ENCODE measurements around the gene CHCHD6.

Gene CHCHD6

DNA sequence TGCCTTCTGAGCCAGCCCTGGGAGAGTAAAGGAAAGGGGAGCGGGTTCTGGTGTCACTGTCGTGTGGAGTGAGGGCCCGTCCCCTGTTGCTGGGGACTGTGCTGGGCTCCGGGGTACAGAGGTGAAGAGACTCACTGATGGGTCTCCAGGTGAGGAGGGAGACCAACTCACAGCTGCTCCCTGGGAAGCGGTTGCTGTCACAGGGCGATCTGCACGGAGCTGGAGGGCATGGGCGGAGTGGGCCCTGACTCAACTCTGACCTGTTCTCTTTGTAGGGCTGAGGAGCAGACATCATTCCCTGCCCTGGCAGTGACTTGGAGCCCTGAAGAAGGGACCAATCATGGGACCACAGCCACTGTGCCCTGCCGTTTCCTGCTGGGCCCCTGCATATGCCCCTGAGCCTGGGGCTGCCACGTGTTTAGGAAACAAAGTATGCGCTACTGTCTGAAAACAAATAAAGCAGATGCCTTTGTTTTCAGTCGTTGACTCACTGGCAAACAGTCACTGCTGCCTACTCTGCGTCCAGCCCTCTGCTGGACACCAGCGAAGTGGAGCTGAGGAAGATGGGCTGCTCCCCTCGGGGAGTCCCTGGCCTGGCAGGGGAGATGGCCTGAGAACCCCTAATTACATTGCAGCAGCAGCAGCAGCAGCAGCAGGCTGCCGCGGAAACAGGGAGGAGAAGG is 256.0 kb downstream of the CHCHD6 start:
- no peak for DNase-seq
- ATAC-seq = no peak

DNA sequence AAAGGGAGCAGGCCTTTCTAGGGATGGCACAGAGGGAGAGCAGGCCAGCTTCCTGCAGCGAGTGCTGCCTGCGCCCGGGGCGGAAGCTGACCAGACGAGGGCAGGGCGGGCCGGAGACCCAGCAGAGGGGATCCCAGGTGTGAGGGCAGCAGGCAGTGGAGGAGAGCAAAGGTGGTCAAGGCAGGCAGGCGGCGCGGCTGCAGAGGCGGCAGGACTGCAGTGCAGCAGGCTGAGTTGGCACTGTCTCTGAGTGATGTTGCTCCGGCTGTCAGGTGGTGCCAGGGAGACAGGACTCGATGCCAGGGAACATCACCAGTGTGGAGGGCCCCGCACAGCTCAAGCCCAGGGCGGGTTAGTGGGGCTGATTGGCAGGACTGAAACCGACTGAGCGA is 256.6 kb downstream of the CHCHD6 start:
- ATAC-seq (no peak), DNase-seq (no peak)

DNA sequence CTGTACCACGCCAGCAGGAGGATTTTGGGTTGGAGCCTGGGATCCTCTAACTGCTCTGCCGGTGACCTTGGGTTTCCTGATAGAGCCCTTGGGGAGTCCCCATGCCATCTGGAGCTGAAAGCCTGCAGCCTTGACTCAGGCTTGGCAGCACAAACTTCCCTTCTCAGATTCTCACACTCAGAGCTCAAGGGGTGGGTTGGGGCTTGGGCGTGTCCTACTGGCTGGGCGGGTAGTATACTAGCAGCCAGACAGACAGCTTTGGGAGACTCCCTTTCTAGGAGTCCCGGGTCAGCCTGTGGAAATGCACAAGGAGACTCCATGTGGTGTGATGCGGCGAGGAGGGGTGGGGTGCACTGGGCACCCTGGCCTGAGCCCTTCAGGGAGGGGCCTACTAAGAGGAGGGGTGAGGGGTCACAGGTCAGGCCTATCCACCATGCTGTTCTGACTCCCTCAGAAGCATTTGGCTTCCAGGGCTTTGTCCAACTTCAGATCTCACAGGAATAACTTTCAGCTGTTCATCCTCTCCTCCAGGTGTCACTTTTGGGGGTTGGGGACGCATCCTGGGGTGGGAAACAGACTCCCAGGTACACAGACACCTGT is 257.3 kb downstream of the CHCHD6 start:
- no peak for DNase-seq
- no peak for ATAC-seq

DNA sequence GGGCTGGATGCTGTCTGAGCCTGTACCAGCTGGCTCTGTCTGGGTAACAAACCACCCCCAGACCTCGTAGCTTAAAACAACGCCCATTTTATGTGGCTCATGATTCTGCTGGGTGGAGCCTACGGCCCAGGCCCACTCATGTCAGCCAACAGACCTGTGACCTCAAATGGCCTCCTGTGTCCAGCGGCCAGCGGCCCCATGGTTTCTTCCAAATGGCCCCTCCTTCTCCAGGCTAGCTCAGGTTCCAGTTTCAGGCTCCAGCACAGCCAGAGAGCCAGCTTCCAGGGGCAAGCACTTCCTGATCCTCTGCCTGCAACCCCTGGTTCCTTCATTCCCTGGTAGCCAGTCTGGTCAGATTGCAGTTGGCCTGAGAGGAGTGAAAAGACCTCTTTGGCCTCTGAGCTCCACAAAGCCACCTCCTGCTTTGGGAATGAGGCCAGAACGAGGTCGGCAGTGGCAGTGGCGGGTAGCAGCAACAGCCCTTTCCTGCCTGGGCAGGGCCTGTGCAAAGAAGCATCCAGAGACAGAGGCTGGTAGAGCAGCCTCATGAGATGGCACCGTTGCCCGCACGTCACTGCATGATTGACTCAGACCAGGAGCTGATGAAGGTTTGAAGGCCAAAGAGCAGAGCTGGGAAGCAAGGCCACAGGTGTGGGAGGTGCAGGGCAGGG is 257.9 kb downstream of the CHCHD6 start:
- DNase-seq (no peak), ATAC-seq (no peak)

DNA sequence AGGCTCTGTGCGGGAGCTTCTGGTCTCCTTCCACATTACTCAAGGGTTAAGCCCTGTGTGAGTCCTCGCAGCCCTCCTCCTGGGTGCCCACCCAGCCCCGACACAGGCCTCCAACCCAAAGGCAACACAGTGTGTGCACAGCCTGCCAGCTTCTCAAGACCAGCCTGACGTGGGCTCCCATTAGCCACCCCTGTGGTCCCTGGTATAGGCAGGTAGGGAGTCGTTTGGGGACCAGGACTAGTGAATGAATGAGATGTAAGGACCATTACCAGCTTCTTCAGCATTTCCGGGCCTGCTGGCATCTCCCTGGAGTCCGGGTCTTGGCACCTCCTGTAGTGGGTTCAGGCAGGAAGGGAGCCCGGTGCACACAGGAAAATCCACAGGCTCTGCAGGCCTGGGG is 258.7 kb downstream of the CHCHD6 start:
- no peak for ATAC-seq
- DNase-seq = no peak

DNA sequence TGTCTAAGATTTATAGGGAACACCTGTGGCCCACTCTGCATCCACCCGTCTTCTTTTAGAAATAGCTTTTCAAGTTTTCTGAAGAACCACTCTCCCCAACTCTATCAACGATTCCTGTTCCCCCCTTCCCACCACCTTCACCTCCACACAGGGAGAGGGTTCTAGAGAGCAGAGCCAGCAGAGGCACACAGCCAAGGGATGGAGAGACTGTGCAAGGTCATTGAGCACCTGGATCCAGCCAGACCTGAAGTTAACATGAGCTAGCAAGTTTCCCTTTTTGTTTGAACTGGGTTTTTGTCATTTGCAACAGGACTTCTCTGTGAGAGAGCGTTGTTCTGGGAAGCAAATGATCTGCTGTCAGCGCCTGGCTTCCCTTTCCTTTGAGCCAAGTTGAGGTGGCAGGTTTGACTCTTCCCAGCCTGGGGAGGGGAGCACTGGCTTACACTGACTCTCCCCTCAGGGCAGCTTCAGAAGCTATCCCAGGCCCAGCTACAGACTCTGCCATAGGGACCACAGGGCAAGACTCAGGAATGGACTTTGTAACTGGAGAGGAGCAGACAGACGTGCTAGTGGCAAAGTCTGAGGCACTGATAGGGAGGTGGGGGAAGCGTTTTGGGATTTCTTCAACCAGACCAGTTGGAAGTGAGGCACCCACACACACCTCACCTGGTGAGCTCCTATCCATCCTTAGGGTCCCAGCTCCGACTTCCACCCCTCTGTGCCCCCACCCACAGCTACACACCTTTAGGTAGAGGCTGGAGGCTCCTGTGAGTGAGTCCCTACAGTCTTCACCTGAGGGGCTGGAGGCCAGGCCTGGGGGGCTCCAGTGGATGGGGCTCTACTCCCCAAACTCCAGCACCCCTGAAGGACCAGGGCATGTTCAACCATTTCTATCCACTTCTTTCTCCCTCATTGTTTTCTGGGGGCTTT is 259.5 kb downstream of the CHCHD6 start:
- DNase-seq (no peak), ATAC-seq (no peak)

DNA sequence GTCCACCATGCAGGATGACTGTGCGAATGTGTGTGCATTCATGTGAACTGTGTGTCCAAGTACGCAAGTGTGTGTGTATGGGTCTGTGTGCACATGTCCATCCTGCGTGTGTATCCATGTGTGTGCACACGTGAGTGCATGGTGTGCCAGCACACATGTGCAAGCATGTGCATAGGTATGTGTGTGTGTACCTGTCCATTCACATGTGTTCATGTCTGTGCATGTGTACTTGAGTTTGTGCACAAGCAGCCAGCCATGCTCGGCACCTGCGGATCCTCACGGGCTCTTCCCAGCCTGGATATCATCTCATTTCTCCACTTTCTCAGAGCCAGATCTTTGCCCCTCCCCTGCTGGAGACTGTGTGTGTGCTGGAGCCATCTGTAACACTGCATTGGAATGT is 260.2 kb downstream of the CHCHD6 start:
- ATAC-seq (no peak), DNase-seq (no peak)

DNA sequence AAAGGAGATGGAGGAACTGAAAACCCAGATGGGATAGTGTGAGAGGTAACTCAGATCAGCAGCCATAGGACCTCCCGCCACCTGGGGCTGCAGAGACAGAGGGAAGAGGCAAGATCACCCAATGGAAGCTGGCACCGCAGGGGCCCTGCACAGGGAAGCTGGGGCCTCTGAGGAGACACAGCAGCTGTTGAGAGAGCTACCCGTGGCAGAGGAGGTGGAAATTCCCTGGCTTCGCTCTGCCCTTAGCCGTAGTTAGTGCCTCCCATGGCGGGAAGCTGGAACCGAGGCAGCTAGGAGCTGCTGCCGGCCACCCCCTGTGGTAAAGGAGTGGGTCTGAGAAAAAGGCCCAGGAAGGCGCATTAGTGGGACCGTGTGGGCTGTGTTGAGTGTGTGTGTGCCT is 260.9 kb downstream of the CHCHD6 start:
- ATAC-seq = no peak
- DNase-seq = no peak

DNA sequence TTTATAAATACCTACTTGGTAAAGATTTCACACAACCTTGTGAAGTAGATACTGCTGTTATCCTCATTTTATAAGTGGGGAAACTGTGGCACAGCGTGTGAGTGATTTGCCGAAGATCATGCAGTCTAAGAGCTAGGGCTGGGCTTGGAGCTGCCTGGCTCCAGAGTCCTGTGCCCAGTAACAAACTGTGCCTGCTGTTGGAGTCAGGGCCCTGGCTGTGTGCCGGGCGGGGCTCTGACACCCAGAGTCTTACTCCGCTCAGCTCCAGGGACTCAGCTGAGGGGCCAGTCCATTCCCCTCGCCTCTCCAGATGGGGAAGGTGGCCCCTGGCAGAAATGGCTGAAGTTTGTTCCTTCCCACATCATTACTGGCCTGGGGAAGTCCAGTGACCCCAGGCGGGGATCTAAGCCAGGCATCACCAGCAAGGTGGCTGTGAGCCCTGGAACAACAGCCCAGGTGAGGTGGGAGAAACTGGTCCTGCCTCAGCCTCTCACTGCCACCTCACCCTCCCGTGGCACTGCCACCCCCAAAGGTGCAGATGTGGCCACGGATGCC is 261.6 kb downstream of the CHCHD6 start:
- ATAC-seq (no peak), DNase-seq (no peak)

DNA sequence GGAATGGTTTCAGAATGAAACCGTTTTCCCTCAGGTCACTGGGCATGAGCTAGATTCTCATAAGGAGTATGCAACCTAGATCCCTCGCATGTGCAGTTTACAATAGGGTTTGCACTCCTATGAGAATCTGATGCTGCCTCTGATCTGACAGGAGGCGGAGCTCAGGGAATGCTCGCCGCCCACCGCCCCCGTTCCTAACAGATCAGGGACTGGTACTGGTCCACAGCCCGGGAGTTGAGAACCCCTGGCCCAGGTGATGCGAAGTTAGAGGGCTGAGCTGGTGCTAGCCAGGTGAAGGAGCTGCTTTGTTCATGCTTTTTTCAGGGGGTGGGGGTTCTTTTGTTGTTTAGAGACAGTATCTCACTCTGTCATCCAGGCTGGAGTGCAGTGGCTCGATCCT is 263.3 kb downstream of the CHCHD6 start:
- DNase-seq (no peak), ATAC-seq (no peak)

DNA sequence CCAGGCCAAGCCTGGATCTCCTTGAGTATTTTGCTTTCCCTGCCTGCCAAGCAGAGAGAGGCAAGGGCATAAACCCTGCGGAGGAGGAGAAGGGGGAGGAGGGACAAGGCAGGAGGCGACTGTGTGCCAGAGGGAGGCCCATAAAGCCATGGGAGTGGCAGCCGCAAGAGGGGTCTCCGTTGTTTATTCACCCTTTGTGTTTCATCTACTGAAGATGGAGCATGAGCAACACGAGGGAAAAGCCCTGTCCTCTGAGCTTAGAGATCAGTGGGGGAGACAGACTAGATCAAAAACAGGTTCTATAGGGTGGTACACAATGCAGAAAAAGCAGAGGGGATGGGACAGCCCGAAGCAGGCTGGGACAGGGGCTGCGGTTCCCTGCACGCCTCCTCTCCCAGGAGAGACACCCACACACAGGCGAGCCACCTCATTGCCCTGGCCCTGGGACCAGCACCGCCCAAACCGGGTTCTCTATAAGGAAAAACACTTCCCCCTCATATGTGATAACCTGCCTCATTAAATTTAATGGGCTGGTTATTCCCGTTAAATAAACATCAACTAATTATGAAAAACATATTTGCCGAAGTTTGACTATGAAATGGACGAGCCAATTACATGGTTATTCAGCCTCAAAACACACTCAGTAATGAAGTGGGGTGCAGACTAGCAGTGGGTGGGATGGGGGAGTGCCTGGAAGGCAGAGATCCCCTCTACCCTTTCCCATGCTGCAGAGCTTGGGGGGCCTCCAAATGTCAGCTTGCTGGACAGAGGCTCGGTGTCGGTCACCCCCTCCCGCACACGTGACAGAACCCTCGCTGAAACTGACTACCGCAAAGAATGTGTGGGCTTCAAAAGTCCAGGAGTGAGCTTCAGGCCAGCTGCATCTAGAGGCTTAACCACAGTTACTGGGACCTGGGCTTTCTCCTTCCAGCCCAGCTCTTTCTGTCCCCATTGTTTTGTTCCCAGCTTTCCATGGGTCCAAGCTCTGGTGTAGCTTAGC is 264.7 kb downstream of the CHCHD6 start:
- ATAC-seq (no peak), DNase-seq (no peak)

DNA sequence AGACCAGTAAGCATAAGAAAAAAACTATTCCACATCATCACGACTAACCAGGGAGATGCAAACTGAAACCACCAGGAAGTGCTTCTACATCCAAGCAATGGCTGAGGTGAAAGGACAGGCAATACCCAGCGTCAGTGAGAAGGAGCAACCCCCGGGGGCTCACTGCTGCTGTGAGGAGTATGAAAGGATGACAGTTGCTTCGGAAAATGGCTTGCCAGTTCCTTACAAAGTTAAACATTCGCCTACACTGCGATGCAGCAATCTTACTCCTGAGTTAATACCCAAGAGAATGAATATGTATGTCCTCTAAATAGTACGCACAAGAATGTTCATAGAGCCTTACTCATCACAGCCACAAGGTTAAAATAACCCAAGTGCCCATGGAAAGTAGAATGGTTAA is 265.5 kb downstream of the CHCHD6 start:
- ATAC-seq = no peak
- no peak for DNase-seq

DNA sequence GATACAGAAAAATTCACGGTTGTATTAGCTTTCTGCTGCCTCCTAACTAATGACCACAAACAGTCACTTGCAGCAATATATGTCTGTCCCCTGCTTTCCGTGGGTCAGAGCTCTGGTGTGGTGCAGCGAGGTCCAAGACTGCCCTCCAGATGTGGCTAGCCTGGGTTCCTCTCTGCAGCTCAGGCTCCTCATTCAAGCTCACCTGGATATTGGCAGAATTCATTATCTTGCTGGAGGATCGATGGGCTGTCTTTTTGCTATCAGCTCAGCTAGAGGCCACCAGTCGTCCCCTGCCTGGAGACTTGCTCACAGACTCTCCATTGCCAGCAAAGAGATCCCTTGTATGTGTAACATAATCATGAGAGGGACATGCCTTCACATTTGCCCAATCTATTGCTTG is 266.1 kb downstream of the CHCHD6 start:
- DNase-seq (no peak), ATAC-seq (no peak)

DNA sequence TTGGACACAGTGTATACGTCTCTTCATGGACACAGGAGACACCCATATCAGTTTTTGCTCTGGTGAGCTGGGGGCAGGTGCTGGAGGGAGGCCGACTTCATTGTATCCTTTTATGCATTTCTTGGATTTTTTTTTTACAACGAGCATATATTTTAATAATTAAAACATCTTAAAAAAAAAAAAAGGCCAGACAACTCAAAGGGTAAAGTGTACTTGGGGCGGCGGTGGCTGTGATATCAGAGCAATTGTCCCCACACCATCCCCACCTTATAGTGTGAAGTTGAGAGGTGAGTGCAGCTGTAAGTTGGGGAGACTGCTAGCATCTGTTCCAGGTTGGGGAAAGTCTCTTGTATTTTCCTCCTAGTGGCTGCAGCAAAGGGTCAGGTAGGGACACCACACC is 266.9 kb downstream of the CHCHD6 start:
- ATAC-seq (no peak), DNase-seq (no peak)

DNA sequence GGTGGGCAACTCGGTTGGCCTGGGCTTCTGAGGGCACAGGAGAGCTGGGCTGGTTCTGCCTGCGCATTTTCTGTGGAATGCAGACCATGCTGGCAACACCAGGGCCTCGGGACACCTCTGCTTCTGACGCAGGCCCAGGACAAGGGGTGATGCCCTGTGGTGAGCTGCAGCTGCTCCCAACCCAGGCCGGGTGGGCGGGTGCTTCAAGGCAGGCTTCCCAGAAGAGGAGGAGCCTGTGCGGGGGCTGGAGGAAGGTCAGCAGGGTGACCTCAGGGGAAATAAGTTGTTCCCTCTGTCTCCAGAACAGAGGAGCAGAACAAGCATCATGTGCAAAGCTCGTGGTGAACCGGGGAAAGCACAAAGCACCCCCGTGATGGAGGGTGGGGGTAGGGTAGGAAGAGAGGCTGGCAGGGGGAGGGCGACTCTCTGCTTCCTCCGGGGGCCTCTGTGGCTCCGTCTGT is 267.9 kb downstream of the CHCHD6 start:
- ATAC-seq (no peak), DNase-seq (no peak)

DNA sequence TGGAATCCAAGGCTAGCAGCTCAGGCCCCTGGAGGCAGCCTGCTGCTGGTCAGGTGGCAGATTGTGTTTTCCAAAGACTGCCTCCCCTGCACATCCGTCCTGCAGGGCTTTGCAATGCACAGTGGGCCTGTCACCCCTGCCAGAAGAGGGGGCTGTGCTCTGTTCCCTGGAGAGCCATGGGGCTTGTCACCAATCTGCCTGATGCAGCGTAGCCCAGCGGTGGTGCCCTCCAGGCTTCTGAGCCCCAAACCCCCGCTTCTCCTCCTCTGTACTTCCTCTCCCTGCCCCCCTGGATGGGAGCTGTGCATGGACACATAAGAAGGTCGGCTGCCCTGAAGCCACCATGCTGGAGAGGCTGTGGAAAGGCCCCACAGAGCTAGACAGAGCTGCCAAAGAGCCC is 268.8 kb downstream of the CHCHD6 start:
- no peak for DNase-seq
- ATAC-seq = no peak

DNA sequence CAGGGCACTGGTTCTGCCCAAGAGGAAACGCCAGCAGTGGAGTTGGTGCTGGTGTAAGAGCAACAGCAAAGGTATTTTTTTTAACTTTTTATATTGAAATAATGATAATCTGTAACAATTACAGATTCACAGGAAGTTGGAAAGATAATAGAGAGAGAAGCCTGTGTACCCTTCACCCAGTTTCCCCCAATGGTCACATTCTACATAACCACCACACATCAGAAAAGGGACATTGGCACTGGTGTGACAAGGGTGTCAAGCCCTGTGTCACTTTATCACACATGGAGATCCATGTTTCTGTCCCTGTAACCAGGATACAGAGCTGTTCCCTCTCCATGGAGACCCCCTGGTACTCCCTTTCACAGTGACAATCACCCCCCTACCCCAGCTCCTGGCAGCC is 269.8 kb downstream of the CHCHD6 start:
- ATAC-seq = no peak
- DNase-seq = no peak

DNA sequence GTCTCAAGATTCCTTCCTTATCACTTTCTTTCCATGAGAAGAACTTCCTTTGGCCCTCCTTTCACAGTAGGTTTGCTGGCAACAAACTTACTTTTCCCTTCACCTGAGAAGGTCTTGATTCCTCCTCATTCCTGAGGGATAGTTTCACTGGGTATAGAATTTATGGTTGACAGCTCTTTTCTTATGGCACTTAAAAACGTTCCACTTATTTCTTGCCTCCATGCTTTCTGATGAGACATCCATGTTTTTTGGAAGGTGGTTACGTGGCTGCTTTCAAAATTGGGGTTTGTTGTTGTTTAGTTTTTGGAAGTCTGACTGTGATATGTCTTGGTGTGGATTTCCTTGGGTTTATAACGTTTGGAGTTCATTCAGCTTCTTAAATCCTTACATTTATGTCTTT is 270.7 kb downstream of the CHCHD6 start:
- DNase-seq (no peak), ATAC-seq (no peak)

DNA sequence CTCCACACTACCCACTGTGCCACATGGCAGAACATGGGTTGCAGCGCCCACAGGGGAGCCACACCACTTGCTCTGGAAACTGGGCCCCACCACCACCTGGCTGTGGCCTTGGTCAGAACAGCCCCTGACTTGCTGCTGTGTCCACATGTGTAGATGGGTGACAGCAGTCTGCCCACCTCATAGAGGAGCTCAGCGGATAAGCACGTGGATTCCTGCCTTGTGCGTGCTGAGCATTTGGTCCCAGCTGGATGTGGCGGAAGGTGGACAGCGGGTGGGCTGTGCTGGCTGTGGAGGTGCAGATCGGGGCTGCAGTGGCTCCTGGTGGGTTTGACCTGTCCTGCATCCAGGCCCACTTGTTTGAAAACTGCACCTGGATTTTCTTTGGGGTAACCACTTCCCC is 272.9 kb downstream of the CHCHD6 start:
- DNase-seq = no peak
- no peak for ATAC-seq

DNA sequence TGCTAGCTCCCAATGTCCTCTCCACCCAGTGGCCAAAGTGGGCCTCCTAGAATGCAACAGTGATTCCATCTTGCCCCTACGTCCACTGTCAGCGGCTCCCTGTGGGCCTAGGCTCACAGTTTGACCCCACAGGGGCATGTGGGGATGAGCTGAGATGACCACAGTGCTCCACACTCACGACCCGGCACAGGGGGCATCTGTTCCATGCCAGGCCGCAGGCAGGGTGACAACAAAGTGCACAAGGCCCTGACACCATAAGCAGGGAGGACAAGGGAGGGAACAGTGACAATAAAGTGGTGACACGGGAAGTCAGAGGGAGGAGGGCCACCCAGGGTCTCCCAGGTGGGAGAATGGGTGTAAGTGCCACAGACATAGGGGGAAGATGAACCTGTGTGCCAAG is 273.8 kb downstream of the CHCHD6 start:
- ATAC-seq (no peak), DNase-seq (no peak)

DNA sequence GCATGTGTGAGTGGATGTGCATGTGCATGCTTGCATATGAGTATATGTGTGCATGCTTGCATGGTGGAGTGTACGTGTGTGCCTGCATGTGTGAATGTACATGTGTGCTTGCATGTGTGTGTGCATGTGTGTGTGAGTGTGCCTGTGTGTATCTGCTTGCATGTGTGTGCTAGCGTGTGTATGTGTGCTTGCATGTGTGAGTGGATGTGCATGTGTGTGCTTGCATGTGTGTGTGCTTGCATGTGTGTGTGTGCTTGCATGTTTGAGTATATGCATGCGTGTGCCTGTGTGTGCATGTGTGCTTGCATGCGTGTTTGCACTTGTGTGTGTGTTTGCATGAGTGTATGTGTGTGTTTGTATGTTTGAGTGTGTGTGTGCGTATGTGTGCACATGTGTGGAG is 274.3 kb downstream of the CHCHD6 start:
- no peak for ATAC-seq
- no peak for DNase-seq
